22Rv1 (cell line): Measurements from ENCODE around the gene SEC24C.

ENCODE experiments used
- ZFX ChIP-seq: fragments of 450-650 bp; IDR thresholded peaks from 2 replicates; pipeline ENCODE4 v1.6.1; 2017; ENCODE audit warnings: antibody characterized with exemption, borderline replicate concordance
- TF ChIP-seq, protein P1 (sequence below): fragments of 450-650 bp; IDR thresholded peaks from 2 replicates; pipeline ENCODE4 v1.5.1; 2017; ENCODE audit warnings: mild to moderate bottlenecking

DNA sequence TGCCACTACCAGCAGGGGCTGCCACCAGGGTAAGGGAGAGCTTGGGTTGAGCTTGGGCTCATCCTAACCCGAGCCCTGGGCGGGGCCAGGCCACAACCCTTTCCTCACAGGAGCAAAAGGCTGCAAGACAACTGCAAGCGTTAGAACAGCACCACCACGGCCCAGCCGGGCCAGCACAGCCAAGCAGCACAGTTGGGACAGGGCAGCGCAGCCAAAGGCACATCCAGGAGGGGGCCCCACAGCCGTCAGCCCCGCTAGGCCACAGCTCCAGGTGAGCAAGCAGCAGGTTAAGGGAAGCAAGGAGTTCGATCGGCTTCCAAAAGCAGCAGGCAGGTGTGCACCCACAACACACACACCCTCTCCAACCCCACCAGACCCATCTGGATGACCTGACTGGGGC, 74.2 kb downstream of the SEC24C start:
- TF ChIP-seq, protein P1, sequence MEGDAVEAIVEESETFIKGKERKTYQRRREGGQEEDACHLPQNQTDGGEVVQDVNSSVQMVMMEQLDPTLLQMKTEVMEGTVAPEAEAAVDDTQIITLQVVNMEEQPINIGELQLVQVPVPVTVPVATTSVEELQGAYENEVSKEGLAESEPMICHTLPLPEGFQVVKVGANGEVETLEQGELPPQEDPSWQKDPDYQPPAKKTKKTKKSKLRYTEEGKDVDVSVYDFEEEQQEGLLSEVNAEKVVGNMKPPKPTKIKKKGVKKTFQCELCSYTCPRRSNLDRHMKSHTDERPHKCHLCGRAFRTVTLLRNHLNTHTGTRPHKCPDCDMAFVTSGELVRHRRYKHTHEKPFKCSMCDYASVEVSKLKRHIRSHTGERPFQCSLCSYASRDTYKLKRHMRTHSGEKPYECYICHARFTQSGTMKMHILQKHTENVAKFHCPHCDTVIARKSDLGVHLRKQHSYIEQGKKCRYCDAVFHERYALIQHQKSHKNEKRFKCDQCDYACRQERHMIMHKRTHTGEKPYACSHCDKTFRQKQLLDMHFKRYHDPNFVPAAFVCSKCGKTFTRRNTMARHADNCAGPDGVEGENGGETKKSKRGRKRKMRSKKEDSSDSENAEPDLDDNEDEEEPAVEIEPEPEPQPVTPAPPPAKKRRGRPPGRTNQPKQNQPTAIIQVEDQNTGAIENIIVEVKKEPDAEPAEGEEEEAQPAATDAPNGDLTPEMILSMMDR: no peak
- no peak for TF ChIP-seq ZFX
